Skeletal muscle tissue (tissue), 4 donors: ENCODE measurements around the gene NCAPH2. TPM values are rescaled to one million over a fixed set of nuclear protein-coding genes. Genes with fewer than 3 reads are reported as not detected.
"Not testable (repeated sequence)": the region's sequence is repeated elsewhere in the genome, so short reads cannot be mapped to it uniquely, and the experiment has no call there.

ENCODE experiments used
- H3K27ac ChIP-seq: one replicate; pipeline ENCODE4 v1.7.0; 2013; ENCODE audit warnings: mild to moderate bottlenecking, low read depth, low read length, inconsistent platforms
- H3K27me3 ChIP-seq, 3 donors: one replicate each; pipeline ENCODE4 v1.7.0; 2013; ENCODE audit warnings: low read length in 3 of 3; ENCODE audit not compliant: control insufficient read depth in 3 of 3, insufficient read depth in 3 of 3
- H3K36me3 ChIP-seq, 3 donors: one replicate each; pipeline ENCODE4 v1.7.0; 2013; ENCODE audit warnings: low read length in 3 of 3; ENCODE audit not compliant: control insufficient read depth in 3 of 3, insufficient read depth in 3 of 3
- H3K4me1 ChIP-seq, 3 donors: one replicate each; pipeline ENCODE4 v1.7.0; 2013; ENCODE audit warnings: low read length in 3 of 3, mild to moderate bottlenecking in 3 of 3; ENCODE audit not compliant: control insufficient read depth in 3 of 3, insufficient read depth in 3 of 3
- H3K4me3 ChIP-seq, 3 donors: one replicate each; pipeline ENCODE4 v1.7.0; 2013; ENCODE audit warnings: low read length in 3 of 3
- H3K9ac ChIP-seq, 3 donors: one replicate each; pipeline ENCODE4 v1.7.0; 2013; ENCODE audit warnings: low read length in 3 of 3, mild to moderate bottlenecking in 3 of 3, moderate library complexity in 2 of 3, low read depth in 1 of 3
- H3K9me3 ChIP-seq, 3 donors: one replicate each; pipeline ENCODE4 v1.7.0; 2013; ENCODE audit warnings: low read length in 3 of 3; ENCODE audit not compliant: control insufficient read depth in 3 of 3
- total RNA-seq: library from RNA; depleted of rRNA; stranded (reverse); fragments of >200 nt; gene quantifications from one replicate; pipeline ENCODE4 v1.2.3, GENCODE V29; 2014
- donor health status: Osteomylitis.

Gene NCAPH2
- total RNA-seq, 1 donor from 2014 or later = 34.4 TPM

DNA sequence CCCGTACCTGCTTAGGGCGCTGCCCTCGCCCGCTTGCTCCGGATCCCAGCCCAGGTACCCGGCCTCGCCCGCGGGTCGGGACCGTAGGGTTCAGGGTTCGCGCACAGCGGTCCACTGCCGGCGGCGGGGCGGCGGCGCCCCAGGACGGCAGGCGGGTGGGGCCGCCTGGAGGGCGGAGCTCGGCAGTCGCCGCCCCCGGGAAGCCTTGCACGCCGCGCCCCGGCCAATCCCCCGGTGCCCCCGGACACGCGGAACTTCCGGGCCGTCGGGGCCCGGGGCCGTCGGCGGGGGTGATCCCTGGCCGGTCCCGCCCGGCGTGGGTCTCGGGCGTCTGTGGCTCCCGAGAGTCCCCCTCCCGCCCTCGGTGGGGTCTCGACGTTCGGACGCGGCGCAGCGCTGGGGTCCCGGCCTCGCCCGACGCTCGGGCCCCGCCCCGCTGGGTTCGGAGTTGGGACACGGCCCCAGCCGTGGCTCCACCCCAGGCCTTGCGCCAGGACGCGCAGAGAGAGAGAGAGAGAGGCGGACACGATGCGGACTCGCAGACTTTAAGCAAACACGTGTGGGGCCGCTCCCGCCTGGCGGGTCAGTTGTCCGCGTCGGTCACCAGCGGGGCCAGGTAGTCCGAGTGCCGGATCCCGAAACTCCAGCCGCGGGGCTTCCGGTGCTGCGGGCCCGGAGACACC, 22.0 kb downstream of the NCAPH2 start, which contains the start of gene TYMP:
Gene TYMP, minus strand, starts transcription at position 116 of the 683 bp plus-strand sequence. CDS start 303 bp downstream, outside the sequence.
- H3K4me1 ChIP-seq = peaks cover 10 to 53% (median 37%) of the 10 kb centered on the region in 3 donors
- peak within 1 kb of the TSS; percentile 93 for H3K27ac ChIP-seq
- peak within 1 kb of the TSS in 2 of 3 donors; percentile 78 to 86 for H3K9ac ChIP-seq

DNA sequence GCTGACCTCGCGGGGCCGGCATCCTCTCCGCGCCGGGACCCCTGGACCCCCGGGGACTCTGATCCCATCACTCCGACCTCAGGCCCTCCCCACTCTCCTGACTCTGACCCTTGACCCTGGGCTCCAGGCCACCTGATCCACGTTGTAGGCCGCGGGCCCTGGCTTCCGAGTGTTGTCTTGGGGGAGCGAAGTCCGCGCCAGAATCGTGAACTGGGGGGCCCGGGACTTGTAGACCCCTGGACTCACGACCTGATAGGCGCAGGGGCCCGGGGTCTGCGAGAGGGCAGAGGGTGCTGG, 22.5 kb downstream of the NCAPH2 start:
- Histone ChIP-seq H3K4me3 (peak overlapping the region; percentile 38 to 75 (median 65)), H3K9ac (peak overlapping the region in 2 of 3 donors; percentile 62 to 86), H3K4me1 (peaks cover 10 to 50% (median 35%) of the 10 kb centered on the region in 3 donors), H3K36me3 (no peaks in the 10 kb centered on the region), H3K27ac (peak overlapping the region; percentile 93), H3K9me3 (no peaks in the 10 kb centered on the region), H3K27me3 (peaks cover 30 to 66% (median 45%) of the 10 kb centered on the region in 3 donors)

More for the DNA sequence above, 22.0 kb downstream of the NCAPH2 start, which contains the start of gene TYMP:
- peak within 1 kb of the TSS; percentile 66 to 75 (median 68) for H3K4me3 ChIP-seq
- no peaks in the 10 kb centered on the region for H3K9me3 ChIP-seq
- H3K27me3 ChIP-seq = peaks cover 30 to 63% (median 45%) of the 10 kb centered on the region in 3 donors
- H3K36me3 ChIP-seq = no peaks in the 10 kb centered on the region

DNA sequence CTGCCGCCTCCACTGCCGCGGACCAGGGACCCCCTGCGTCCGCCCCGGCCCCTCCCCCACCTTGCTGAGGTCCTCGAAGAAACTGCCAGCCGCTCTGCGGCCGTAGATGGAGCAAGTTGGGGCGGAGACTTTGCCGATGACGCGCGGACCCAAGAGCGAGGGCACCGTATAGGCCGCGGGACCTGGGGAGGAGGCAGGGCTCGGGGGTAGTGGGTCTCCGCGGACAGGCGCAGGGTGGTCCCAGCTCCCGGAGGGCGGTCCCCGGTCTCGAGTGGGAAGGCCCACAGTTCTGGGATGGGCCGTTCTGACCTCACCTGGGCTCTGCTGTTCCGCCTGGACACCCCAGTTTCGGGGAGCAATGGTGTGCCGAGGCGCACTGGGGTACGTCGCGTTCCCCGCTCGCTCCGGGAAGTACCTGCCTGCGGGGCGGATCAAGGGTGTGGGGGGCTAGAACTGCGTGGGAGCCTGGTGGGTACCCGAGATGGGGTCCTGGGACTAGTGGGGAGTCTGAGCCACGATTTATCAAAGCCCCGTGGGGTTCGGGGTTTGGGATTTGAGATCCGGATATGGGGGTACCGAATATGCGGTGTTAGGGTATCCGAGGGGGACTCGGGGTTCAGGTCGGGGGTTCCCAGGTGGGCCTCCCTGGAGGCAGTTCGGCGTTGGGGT, 23.0 kb downstream of the NCAPH2 start:
- H3K27ac ChIP-seq = peak overlapping the region; percentile 93
- H3K9me3 ChIP-seq = no peaks in the 10 kb centered on the region
- no peaks in the 10 kb centered on the region for H3K36me3 ChIP-seq
- H3K27me3 ChIP-seq = peaks cover 30 to 66% (median 45%) of the 10 kb centered on the region in 3 donors
- H3K4me3 ChIP-seq = peak overlapping the region; percentile 65 to 75 (median 66)
- H3K9ac ChIP-seq = peak overlapping the region; percentile 78 to 86 (median 83)
- H3K4me1 ChIP-seq = peaks cover 10 to 49% (median 35%) of the 10 kb centered on the region in 3 donors

GRCh38 chr22:50531546-50531961, 23.5 kb downstream of the NCAPH2 start:
- H3K9me3 ChIP-seq = no peaks in the 10 kb centered on the region
- peak overlapping the region; percentile 78 to 86 (median 83) for H3K9ac ChIP-seq
- H3K27ac ChIP-seq = peak overlapping the region; percentile 93
- H3K27me3 ChIP-seq = peaks cover 30 to 64% (median 45%) of the 10 kb centered on the region in 3 donors
- H3K4me3 ChIP-seq = peak overlapping the region; percentile 65 to 70 (median 66)
- peaks cover 10 to 44% (median 33%) of the 10 kb centered on the region in 3 donors for H3K4me1 ChIP-seq
- H3K36me3 ChIP-seq = no peaks in the 10 kb centered on the region

DNA sequence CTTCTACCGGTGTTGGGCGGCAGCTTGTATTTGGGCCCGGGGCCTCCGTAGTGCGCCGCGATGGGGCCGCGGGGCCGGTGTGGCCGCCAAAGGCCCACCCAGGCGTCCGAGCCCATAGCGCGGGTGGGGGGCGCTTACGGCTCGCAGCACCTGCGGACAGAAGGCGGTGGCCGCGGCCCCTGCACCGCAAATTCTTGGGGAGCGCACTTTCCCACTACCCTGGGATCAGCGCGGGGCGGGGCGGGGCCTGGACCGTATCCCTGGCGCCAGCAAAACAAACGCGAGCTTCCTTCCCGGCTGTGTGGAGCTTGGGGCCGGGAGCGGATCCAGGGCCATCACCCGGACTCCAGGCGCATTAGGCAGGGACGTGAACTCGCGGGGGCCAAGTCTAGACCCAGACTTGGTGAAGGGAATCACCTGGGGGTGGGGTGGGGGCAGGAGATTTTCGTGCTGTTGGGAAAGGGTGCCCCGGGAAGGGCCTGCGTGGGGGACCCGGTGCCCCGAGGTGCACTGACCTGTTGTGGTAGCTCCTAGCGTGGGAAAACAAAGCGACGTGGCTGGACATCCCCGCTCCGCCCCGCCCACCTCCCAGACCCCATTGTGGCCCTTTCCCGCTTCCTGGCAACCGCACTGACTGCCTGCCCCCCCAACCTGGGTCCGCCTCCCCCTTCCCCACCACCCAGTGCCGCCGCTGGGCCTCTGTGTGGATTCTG, 24.1 kb downstream of the NCAPH2 start:
- H3K4me1 ChIP-seq = peaks cover 9 to 38% (median 29%) of the 10 kb centered on the region in 3 donors
- peak overlapping the region; percentile 78 to 86 (median 83) for H3K9ac ChIP-seq
- no peaks in the 10 kb centered on the region for H3K36me3 ChIP-seq
- peaks cover 30 to 59% (median 45%) of the 10 kb centered on the region in 3 donors for H3K27me3 ChIP-seq
- peak overlapping the region; percentile 93 for H3K27ac ChIP-seq
- H3K9me3 ChIP-seq = no peaks in the 10 kb centered on the region
- peak overlapping the region in 2 of 3 donors; percentile 65 to 70 for H3K4me3 ChIP-seq

GRCh38 chr22:50532824-50533796, 25.1 kb downstream of the NCAPH2 start:
- Histone ChIP-seq H3K27ac (peak overlapping the region; percentile 93), H3K4me3 (no peak overlapping the region), H3K9me3 (no peaks in the 10 kb centered on the region), H3K36me3 (no peaks in the 10 kb centered on the region), H3K4me1 (peaks cover 5 to 33% (median 24%) of the 10 kb centered on the region in 3 donors), H3K27me3 (peaks cover 30 to 57% (median 45%) of the 10 kb centered on the region in 3 donors), H3K9ac (no peak overlapping the region)

DNA sequence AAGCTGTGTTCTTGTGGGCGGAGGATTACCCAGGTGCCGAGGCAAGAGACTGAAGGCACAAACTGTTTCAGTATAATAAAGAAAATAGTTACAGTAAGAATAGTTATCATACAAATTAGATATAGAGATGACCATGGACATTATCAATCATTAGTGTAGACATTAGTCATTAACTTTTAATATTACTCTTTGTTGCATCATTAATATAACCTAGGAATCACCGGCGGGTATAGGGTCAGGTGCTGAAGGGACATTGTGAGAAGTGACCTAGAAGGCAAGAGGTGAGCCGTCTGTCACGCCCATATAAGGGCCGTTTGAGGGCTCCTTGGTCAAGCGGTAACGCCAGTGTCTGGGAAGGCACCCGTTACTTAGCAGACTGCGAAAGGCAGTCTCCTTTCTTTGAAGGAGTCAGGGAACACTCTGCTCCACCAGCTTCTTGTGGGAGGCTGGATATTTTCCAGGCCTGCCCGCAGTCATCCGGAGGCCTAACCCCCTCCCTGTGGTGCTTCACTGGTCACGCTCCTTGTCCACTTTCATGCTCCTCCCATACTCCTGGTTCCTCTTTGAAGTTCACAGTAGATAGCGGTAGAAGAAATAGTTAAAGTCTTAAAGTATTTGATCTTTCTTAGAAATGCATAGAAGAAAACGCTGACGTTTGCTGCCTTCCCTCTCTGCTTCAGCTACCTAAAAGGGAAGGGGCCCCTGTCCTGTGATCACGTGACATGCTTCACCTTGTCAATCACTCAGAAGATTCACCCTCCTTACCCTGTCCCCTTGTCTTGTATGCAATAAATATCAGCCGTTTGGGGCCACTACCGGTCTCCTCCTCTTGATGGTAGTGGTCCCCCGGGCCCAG, 26.1 kb downstream of the NCAPH2 start:
- H3K27me3 ChIP-seq = peaks cover 30 to 47% (median 43%) of the 10 kb centered on the region in 3 donors
- peaks cover 5 to 29% (median 19%) of the 10 kb centered on the region in 3 donors for H3K4me1 ChIP-seq
- H3K27ac ChIP-seq = peak overlapping the region; percentile 5
- H3K9ac ChIP-seq, H3K4me3 ChIP-seq, H3K9me3 ChIP-seq, H3K36me3 ChIP-seq: not testable (repeated sequence)

GRCh38 chr22:50535113-50535512, 27.1 kb downstream of the NCAPH2 start:
- no peak overlapping the region for H3K27ac ChIP-seq
- H3K36me3 ChIP-seq = no peaks in the 10 kb centered on the region
- H3K27me3 ChIP-seq = peaks cover 22 to 39% (median 34%) of the 10 kb centered on the region in 3 donors
- H3K4me1 ChIP-seq = peaks cover 5 to 29% (median 16%) of the 10 kb centered on the region in 3 donors
- no peaks in the 10 kb centered on the region for H3K9me3 ChIP-seq
- H3K9ac ChIP-seq = no peak overlapping the region
- H3K4me3 ChIP-seq = no peak overlapping the region
